A549 (cell line): ENCODE results near the gene RBM10. TPM values are rescaled to one million over a fixed set of nuclear protein-coding genes. Genes with fewer than 3 reads are reported as not detected.

Experiments used
- ATAC-seq, 2 experiments: fragments of 200-7000 bp in 1 of 2; fragments of >200 bp in 1 of 2; cut with Nextera tagmentation in 1 of 2; cut with Tn5 transposase in 1 of 2; 3 replicates each; pipeline versions ENCODE4 v1.8.0 to v1.9.1; 2018 to 2020; ENCODE audit warnings: mild to moderate bottlenecking in 1 of 2, moderate library complexity in 1 of 2
- CTCF ChIA-PET: fragments of 300-600 bp; sonication (Branson Sonifier 250); formaldehyde crosslinking; extraction: SDS; loops from one replicate; lab custom pipeline; 2021; ENCODE audit warnings: antibody characterized with exemption, inconsistent platforms; lab: Yijun Ruan, JAX
- POLR2A ChIA-PET: fragments of 350-600 bp; formaldehyde crosslinking; extraction: SDS; loops from one replicate; lab custom pipeline; 2021; ENCODE audit warnings: antibody characterized with exemption, inconsistent platforms; lab: Yijun Ruan, JAX
- DNase-seq, 2 experiments: peaks; one replicate each; pipeline versions ENCODE4 v3.0.0 to v3.0.0-alpha.2; 2011 to 2016; ENCODE audit warnings: low read depth in 1 of 2, low spot score in 1 of 2
- FAIRE-seq: peaks from 2 replicates; lab custom pipeline; 2011; peaks lifted over from hg19 to GRCh38; lab: Jason Lieb, UNC
- H3K27ac ChIP-seq, 2 experiments: fragments of >200 bp; sonication (Bioruptor Twin); formaldehyde crosslinking; 3 replicates each; pipeline ENCODE4 v1.5.1; 2016 to 2017
- H3K4me1 ChIP-seq: fragments of >200 bp; sonication (Bioruptor Twin); formaldehyde crosslinking; 3 replicates; pipeline ENCODE4 v1.6.1; 2016
- H3K4me2 ChIP-seq: fragments of >200 bp; sonication (Bioruptor Twin); formaldehyde crosslinking; 3 replicates; pipeline ENCODE4 v1.6.1; 2016
- H3K4me3 ChIP-seq: fragments of >200 bp; sonication (Bioruptor Twin); formaldehyde crosslinking; 3 replicates; pipeline ENCODE4 v1.5.1; 2016
- H3K9me3 ChIP-seq: fragments of >200 bp; sonication (Bioruptor Twin); formaldehyde crosslinking; 3 replicates; pipeline ENCODE4 v1.6.1; 2016
- BCL3 ChIP-seq: fragments of >200 bp; sonication (Bioruptor Twin); formaldehyde crosslinking; IDR thresholded peaks from 3 replicates; pipeline ENCODE4 v1.6.1; 2016
- CBX2 ChIP-seq: fragments of 200-600 bp; sonication (generic); IDR thresholded peaks from 2 replicates; pipeline ENCODE4 v1.6.1; 2016; ENCODE audit warnings: low read depth, mild to moderate bottlenecking, borderline replicate concordance
- CHD2 ChIP-seq: fragments of 150-350 bp; IDR thresholded peaks from 2 replicates; pipeline ENCODE4 v1.6.1; 2014; ENCODE audit warnings: low read length; ENCODE audit not compliant: partially characterized antibody
- CHD4 ChIP-seq: fragments of 200-600 bp; sonication (generic); IDR thresholded peaks from 2 replicates; pipeline ENCODE4 v1.6.1; 2016; ENCODE audit warnings: antibody characterized with exemption, mild to moderate bottlenecking, borderline replicate concordance
- CTCF ChIP-seq: fragments of >200 bp; sonication (Bioruptor Twin); formaldehyde crosslinking; IDR thresholded peaks from 3 replicates; pipeline ENCODE4 v1.5.1; 2016
- EHMT2 ChIP-seq: fragments of 200-600 bp; sonication (generic); IDR thresholded peaks from 2 replicates; pipeline ENCODE4 v1.6.1; 2016; ENCODE audit warnings: antibody characterized with exemption, low read depth, mild to moderate bottlenecking, moderate library complexity
- ELK1 ChIP-seq: fragments of 150-350 bp; IDR thresholded peaks from 2 replicates; pipeline ENCODE4 v1.6.1; 2014; ENCODE audit warnings: low read depth, mild to moderate bottlenecking, low read length
- EP300 ChIP-seq, 2 experiments: fragments of >200 bp; sonication (Bioruptor Twin); formaldehyde crosslinking; IDR thresholded peaks; 2 replicates in 1 of 2; 3 replicates in 1 of 2; pipeline ENCODE4 v1.6.1; 2016 to 2017
- FOSB ChIP-seq: fragments of 250-450 bp; sonication (Bioruptor Pico); IDR thresholded peaks from 2 replicates; pipeline ENCODE4 v1.5.0; 2020; ENCODE audit warnings: mild to moderate bottlenecking, moderate library complexity
- HDAC2 ChIP-seq: fragments of 200-600 bp; sonication (generic); IDR thresholded peaks from 2 replicates; pipeline ENCODE4 v1.6.1; 2016
- HES2 ChIP-seq: fragments of >200 bp; sonication (Bioruptor Twin); formaldehyde crosslinking; IDR thresholded peaks from 2 replicates; pipeline ENCODE4 v1.6.1; 2016
- HMGXB4 ChIP-seq: fragments of 250-450 bp; sonication (Bioruptor Pico); IDR thresholded peaks from 2 replicates; pipeline ENCODE4 v1.5.0; 2021; ENCODE audit warnings: mild to moderate bottlenecking, moderate library complexity, borderline replicate concordance
- HOXB13 ChIP-seq: fragments of 250-450 bp; sonication (Bioruptor Pico); IDR thresholded peaks from 2 replicates; pipeline ENCODE4 v1.5.0; 2020; ENCODE audit warnings: low read depth, mild to moderate bottlenecking, moderate library complexity
- JUNB ChIP-seq: fragments of >200 bp; sonication (Bioruptor Twin); formaldehyde crosslinking; IDR thresholded peaks from 2 replicates; pipeline ENCODE4 v1.6.1; 2016
- MAZ ChIP-seq: fragments of 150-350 bp; IDR thresholded peaks from 2 replicates; pipeline ENCODE4 v1.6.1; 2014; ENCODE audit warnings: antibody characterized with exemption, low read depth, low read length, borderline replicate concordance
- PBX3 ChIP-seq: IDR thresholded peaks from 2 replicates; pipeline ENCODE4 v1.6.1; 2012
- PHF8 ChIP-seq: fragments of 200-600 bp; sonication (generic); IDR thresholded peaks from 2 replicates; pipeline ENCODE4 v1.6.1; 2016; ENCODE audit warnings: low read depth, mild to moderate bottlenecking, antibody characterized with exemption, moderate library complexity, borderline replicate concordance
- RAD21 ChIP-seq, 2 experiments: fragments of >200 bp in 1 of 2; sonication (Bioruptor Twin) in 1 of 2; formaldehyde crosslinking in 1 of 2; IDR thresholded peaks in 1 of 2; conservative IDR thresholded peaks in 1 of 2; 2 replicates in 1 of 2; 3 replicates in 1 of 2; pipeline ENCODE4 v1.6.1; 2012 to 2018; ENCODE audit warnings: inconsistent platforms in 1 of 2
- RFX5 ChIP-seq: fragments of 450-650 bp; IDR thresholded peaks from 2 replicates; pipeline ENCODE4 v1.7.1; 2014; ENCODE audit warnings: antibody characterized with exemption, mild to moderate bottlenecking, moderate library complexity
- RNF2 ChIP-seq: fragments of 200-600 bp; sonication (generic); IDR thresholded peaks from 2 replicates; pipeline ENCODE4 v1.6.1; 2016; ENCODE audit warnings: low read depth, mild to moderate bottlenecking, antibody characterized with exemption, moderate library complexity, borderline replicate concordance
- SMC3 ChIP-seq: fragments of >200 bp; sonication (Bioruptor Twin); formaldehyde crosslinking; IDR thresholded peaks from 3 replicates; pipeline ENCODE4 v1.6.1; 2018; ENCODE audit warnings: inconsistent platforms
- TFCP2L1 ChIP-seq: fragments of 250-450 bp; sonication (Bioruptor Pico); IDR thresholded peaks from 2 replicates; pipeline ENCODE4 v1.5.0; 2021; ENCODE audit warnings: mild to moderate bottlenecking
- ZC3H11A ChIP-seq: fragments of 450-650 bp; IDR thresholded peaks from 2 replicates; pipeline ENCODE4 v1.6.1; 2014; ENCODE audit warnings: antibody characterized with exemption, mild to moderate bottlenecking
- ZNF302 ChIP-seq: fragments of 250-450 bp; sonication (Bioruptor Pico); IDR thresholded peaks from 2 replicates; pipeline ENCODE4 v1.9.0; 2021; ENCODE audit warnings: inconsistent platforms, mild to moderate bottlenecking, moderate library complexity
- ZSCAN20 ChIP-seq: fragments of 250-450 bp; sonication (Bioruptor Pico); IDR thresholded peaks from 2 replicates; pipeline ENCODE4 v1.8.0; 2022; ENCODE audit warnings: mild to moderate bottlenecking, moderate library complexity
- WGBS: methylation state at CpG from one replicate; pipeline ENCODE4 v1.1.6; 2017; ENCODE audit errors: missing lambda C conversion rate; 5-methylcytosine and 5-hydroxymethylcytosine counted together
- polyA plus RNA-seq, 4 experiments: library from polyadenylated mRNA; depleted of rRNA in 3 of 4; stranded (reverse); fragments of >200 nt; fragmentation: RNase III in 1 of 4; extraction: RNeasy Plus Mini Kit Qiagen cat#74134 plus additional on column Dnase treatment in 1 of 4; gene quantifications; 2 replicates in 3 of 4; 3 replicates in 1 of 4; pipeline ENCODE4 v1.2.3, GENCODE V29; 2011 to 2017

Gene RBM10
- polyA plus RNA-seq, 2 of the 4 experiments (the other 2 are of a cell fraction) = 21.1 to 29.8 TPM

GRCh38 chrX:47174846-47175587 lies 30.0 kb downstream of the RBM10 start:
- Histone ChIP-seq H3K4me2 (no peak overlapping the region), H3K4me3 (no peak overlapping the region), H3K9me3 (no peaks in the 10 kb centered on the region), H3K27ac (no peak overlapping the region), H3K4me1 (no peaks in the 10 kb centered on the region)
- FAIRE-seq = no peak
- no peak for DNase-seq
- 96% methylated on average over 18 of the region's 23 CpGs for WGBS
- POLR2A ChIA-PET = no interaction called here
- CTCF ChIA-PET = no interaction called here
- ATAC-seq = no peak
- no peak for TF ChIP-seq RFX5
- no peak for TF ChIP-seq HES2
- TF ChIP-seq CHD2 = no peak
- no peak for TF ChIP-seq SMC3
- no peak for TF ChIP-seq ELK1
- no peak for TF ChIP-seq RAD21 (conservative IDR thresholded peaks at IDR 0.05 in 1 of 2, IDR thresholded peaks at IDR 0.05 in 1 of 2)
- TF ChIP-seq JUNB = no peak
- TF ChIP-seq PBX3 = no peak
- no peak for TF ChIP-seq TFCP2L1
- no peak for TF ChIP-seq PHF8
- no peak for TF ChIP-seq CTCF
- no peak for TF ChIP-seq MAZ
- TF ChIP-seq HOXB13 (CRISPR knock-in tag) = no peak
- no peak for TF ChIP-seq ZNF302 (CRISPR knock-in tag)
- no peak for TF ChIP-seq EP300 (IDR thresholded peaks at IDR 0.05)

GRCh38 chrX:47175588-47175980 lies 30.6 kb downstream of the RBM10 start:
- 93% methylated on average over 11 of the region's 12 CpGs for WGBS
- Histone ChIP-seq H3K4me1 (no peaks in the 10 kb centered on the region), H3K9me3 (no peaks in the 10 kb centered on the region), H3K4me3 (no peak overlapping the region), H3K4me2 (no peak overlapping the region), H3K27ac (no peak overlapping the region)
- ATAC-seq = no peak
- ChIA-PET POLR2A (no interaction called here), CTCF (no interaction called here)
- no peak for DNase-seq
- TF ChIP-seq BCL3 (no peak), HMGXB4 (CRISPR knock-in tag) (no peak), RNF2 (no peak), EP300 (IDR thresholded peaks at IDR 0.05) (no peak), MAZ (no peak), FOSB (CRISPR knock-in tag) (no peak), CBX2 (no peak), EHMT2 (no peak), ZC3H11A (no peak), ZSCAN20 (CRISPR knock-in tag) (no peak), CHD4 (no peak), HDAC2 (no peak), CTCF (no peak)
- no peak for FAIRE-seq
